ENCODE measurements around the gene GPA33. TPM values are rescaled to one million over a fixed set of nuclear protein-coding genes. Genes with fewer than 3 reads are reported as not detected.

The GPA33 gene
- total RNA-seq, 4 donors from 2014 or later: 0.10 TPM; not detected in 3

DNA sequence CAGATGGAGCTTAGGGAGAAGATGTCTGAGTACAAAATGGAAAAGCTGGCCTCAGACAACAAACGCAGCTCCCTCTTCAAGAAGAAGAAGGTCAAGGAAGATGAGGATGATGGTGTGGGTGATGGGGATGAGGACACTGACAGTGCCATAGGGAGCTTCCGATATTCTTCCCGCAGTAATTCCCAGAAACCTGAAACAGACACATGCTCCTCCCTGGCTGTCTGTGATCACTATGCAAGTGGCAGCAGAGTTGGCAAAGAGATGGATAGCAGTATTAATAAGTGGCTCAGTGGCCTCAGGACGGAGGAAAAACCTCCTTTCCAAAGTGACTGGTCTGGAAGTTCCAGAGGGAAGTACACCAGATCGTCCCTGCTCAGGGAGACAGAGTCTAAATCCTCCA is 37.5 kb upstream of the GPA33 start:
- intact Hi-C loops (cut with DNase I; ENCODE audit: low total_unique reads): no loop called here
- H3K4me3 ChIP-seq (ENCODE audit: low read depth, poor library complexity, severe bottlenecking): no peak overlapping the region
- DNase-seq (ENCODE audit: low spot score in 2 of 2): no peak
- no peak for TF ChIP-seq POLR2A (IDR thresholded peaks at IDR 0.05)
- TF ChIP-seq, protein P1, sequence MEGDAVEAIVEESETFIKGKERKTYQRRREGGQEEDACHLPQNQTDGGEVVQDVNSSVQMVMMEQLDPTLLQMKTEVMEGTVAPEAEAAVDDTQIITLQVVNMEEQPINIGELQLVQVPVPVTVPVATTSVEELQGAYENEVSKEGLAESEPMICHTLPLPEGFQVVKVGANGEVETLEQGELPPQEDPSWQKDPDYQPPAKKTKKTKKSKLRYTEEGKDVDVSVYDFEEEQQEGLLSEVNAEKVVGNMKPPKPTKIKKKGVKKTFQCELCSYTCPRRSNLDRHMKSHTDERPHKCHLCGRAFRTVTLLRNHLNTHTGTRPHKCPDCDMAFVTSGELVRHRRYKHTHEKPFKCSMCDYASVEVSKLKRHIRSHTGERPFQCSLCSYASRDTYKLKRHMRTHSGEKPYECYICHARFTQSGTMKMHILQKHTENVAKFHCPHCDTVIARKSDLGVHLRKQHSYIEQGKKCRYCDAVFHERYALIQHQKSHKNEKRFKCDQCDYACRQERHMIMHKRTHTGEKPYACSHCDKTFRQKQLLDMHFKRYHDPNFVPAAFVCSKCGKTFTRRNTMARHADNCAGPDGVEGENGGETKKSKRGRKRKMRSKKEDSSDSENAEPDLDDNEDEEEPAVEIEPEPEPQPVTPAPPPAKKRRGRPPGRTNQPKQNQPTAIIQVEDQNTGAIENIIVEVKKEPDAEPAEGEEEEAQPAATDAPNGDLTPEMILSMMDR (IDR thresholded peaks at IDR 0.05): no peak
- 81 to 88% methylated on average over 4 to 5 of the region's 5 CpGs for WGBS, 2 donors

DNA sequence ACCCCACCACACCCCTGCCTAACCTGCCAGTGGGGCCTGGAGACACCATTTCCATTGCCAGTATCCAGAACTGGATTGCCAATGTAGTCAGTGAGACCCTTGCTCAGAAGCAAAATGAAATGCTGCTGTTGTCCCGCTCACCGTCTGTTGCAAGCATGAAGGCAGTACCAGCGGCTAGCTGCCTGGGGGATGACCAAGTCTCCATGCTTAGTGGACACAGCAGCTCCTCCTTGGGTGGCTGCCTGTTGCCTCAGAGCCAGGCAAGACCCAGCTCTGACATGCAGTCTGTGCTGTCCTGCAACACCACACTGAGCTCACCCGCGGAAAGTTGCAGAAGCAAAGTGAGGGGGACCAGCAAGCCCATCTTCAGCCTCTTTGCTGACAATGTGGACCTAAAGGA is 37.1 kb upstream of the GPA33 start:
- intact Hi-C loops (cut with DNase I; ENCODE audit: low total_unique reads): no loop called here
- no peak for DNase-seq (ENCODE audit: low spot score in 2 of 2)
- WGBS, 2 donors: 97 to 99% methylated on average over 4 of the region's 5 CpGs
- H3K4me3 ChIP-seq (ENCODE audit: low read depth, poor library complexity, severe bottlenecking): no peak overlapping the region
- TF ChIP-seq POLR2A (IDR thresholded peaks at IDR 0.05): no peak
- TF ChIP-seq, protein P1 (IDR thresholded peaks at IDR 0.05): no peak

DNA sequence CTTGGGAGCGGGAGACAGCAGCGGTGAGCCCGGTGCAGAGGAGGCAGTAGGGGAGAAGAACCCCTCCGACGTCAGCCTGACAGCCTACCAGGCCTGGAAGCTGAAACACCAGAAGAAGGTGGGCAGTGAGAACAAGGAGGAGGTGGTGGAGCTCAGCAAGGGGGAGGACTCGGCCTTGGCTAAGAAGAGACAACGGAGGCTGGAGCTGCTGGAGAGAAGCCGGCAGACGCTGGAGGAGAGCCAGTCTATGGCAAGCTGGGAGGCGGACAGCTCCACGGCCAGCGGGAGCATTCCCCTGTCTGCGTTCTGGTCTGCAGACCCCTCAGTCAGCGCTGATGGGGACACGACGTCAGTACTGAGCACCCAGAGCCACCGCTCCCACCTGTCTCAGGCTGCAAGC is 36.6 kb upstream of the GPA33 start:
- intact Hi-C loops (cut with DNase I; ENCODE audit: low total_unique reads): no loop called here
- 89 to 91% methylated on average over 17 of the region's 17 CpGs for WGBS, 2 donors
- H3K4me3 ChIP-seq (ENCODE audit: low read depth, poor library complexity, severe bottlenecking): no peak overlapping the region
- TF ChIP-seq, protein P1 (IDR thresholded peaks at IDR 0.05): no peak
- TF ChIP-seq POLR2A (IDR thresholded peaks at IDR 0.05): no peak
- DNase-seq (ENCODE audit: low spot score in 2 of 2): no peak

DNA sequence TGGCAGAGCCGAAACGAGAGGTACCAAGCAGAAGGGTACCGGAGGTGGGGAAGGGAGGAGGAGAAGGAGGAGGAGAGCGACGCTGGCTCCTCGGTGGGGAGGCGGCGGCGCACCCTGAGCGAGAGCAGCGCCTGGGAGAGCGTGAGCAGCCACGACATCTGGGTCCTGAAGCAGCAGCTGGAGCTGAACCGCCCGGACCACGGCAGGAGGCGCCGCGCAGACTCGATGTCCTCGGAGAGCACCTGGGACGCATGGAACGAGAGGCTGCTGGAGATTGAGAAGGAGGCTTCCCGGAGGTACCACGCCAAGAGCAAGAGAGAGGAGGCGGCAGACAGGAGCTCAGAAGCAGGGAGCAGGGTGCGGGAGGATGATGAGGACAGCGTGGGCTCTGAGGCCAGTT is 36.1 kb upstream of the GPA33 start:
- no peak overlapping the region for H3K4me3 ChIP-seq (ENCODE audit: low read depth, poor library complexity, severe bottlenecking)
- intact Hi-C loops (cut with DNase I; ENCODE audit: low total_unique reads): no loop called here
- no peak for TF ChIP-seq POLR2A (IDR thresholded peaks at IDR 0.05)
- TF ChIP-seq, protein P1 (IDR thresholded peaks at IDR 0.05): no peak
- WGBS, 2 donors: 88 to 94% methylated on average over 28 of the region's 28 CpGs
- DNase-seq (ENCODE audit: low spot score in 2 of 2): no peak

DNA sequence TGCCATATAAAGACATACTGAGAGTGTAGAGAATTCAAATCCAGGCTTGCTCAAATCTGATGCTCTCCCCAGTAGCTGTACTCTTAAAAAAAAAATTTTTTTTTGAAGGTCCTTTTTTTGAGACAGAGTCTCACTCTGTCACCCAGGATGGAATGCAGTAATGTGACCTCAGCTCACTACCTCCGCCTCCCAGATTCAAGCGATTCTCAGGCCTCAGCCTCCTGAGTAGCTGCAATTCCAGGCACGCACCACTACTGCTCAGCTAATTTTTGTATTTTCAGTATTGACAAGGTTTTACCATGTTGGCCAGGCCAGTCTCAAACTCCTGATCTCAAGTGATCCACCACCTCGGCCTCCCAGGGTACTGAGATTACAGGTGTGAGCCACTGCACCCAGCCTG is 32.4 kb upstream of the GPA33 start:
- intact Hi-C loops (cut with DNase I; ENCODE audit: low total_unique reads): no loop called here
- no peak overlapping the region for H3K4me3 ChIP-seq (ENCODE audit: low read depth, poor library complexity, severe bottlenecking)
- 89 to 95% methylated on average over 4 of the region's 4 CpGs for WGBS, 2 donors
- no peak for DNase-seq (ENCODE audit: low spot score in 2 of 2)
- TF ChIP-seq, protein P1 (IDR thresholded peaks at IDR 0.05): no peak
- no peak for TF ChIP-seq POLR2A (IDR thresholded peaks at IDR 0.05)

DNA sequence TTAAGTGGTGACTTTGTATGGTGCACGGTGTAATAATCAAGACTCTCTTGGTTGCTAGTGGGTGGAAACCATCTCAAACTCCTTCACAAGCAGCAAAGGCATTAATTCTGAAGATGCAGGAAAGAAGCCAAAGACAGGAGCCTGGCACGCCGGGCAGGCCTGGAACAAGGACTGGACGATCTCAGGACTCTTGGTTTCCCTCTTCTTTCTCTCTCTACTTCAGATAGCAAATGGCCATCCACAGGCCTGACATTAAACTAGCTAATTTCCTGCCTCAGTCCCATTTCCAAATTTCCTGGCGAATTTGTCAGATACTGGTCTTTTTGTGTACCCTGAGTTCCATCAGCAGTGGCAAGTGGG is 31.9 kb upstream of the GPA33 start:
- no peak for TF ChIP-seq POLR2A (IDR thresholded peaks at IDR 0.05)
- TF ChIP-seq, protein P1 (IDR thresholded peaks at IDR 0.05): no peak
- no peak overlapping the region for H3K4me3 ChIP-seq (ENCODE audit: low read depth, poor library complexity, severe bottlenecking)
- no peak for DNase-seq (ENCODE audit: low spot score in 2 of 2)
- 54 to 56% methylated on average over 5 of the region's 5 CpGs for WGBS, 2 donors
- intact Hi-C loops (cut with DNase I; ENCODE audit: low total_unique reads): no loop called here
